Skeletal muscle tissue (tissue), 4 donors: ENCODE data around the gene MBD5. TPM values are rescaled to one million over a fixed set of nuclear protein-coding genes. Genes with fewer than 3 reads are reported as not detected.

Source experiments
- H3K27ac ChIP-seq: one replicate; pipeline ENCODE4 v1.7.0; 2013; ENCODE audit warnings: mild to moderate bottlenecking, low read depth, low read length, inconsistent platforms
- H3K27me3 ChIP-seq, 3 donors: one replicate each; pipeline ENCODE4 v1.7.0; 2013; ENCODE audit warnings: low read length in 3 of 3; ENCODE audit not compliant: control insufficient read depth in 3 of 3, insufficient read depth in 3 of 3
- H3K36me3 ChIP-seq, 3 donors: one replicate each; pipeline ENCODE4 v1.7.0; 2013; ENCODE audit warnings: low read length in 3 of 3; ENCODE audit not compliant: control insufficient read depth in 3 of 3, insufficient read depth in 3 of 3
- H3K4me1 ChIP-seq, 3 donors: one replicate each; pipeline ENCODE4 v1.7.0; 2013; ENCODE audit warnings: low read length in 3 of 3, mild to moderate bottlenecking in 3 of 3; ENCODE audit not compliant: control insufficient read depth in 3 of 3, insufficient read depth in 3 of 3
- H3K4me3 ChIP-seq, 3 donors: one replicate each; pipeline ENCODE4 v1.7.0; 2013; ENCODE audit warnings: low read length in 3 of 3
- H3K9ac ChIP-seq, 3 donors: one replicate each; pipeline ENCODE4 v1.7.0; 2013; ENCODE audit warnings: low read length in 3 of 3, mild to moderate bottlenecking in 3 of 3, moderate library complexity in 2 of 3, low read depth in 1 of 3
- H3K9me3 ChIP-seq, 3 donors: one replicate each; pipeline ENCODE4 v1.7.0; 2013; ENCODE audit warnings: low read length in 3 of 3; ENCODE audit not compliant: control insufficient read depth in 3 of 3
- total RNA-seq: library from RNA; depleted of rRNA; stranded (reverse); fragments of >200 nt; gene quantifications from one replicate; pipeline ENCODE4 v1.2.3, GENCODE V29; 2014
- donor health status: Osteomylitis.

The MBD5 gene
- total RNA-seq, 1 donor from 2014 or later = 30.8 TPM

GRCh38 chr2:148451046-148451445, 430.2 kb downstream of the MBD5 start:
- Histone ChIP-seq H3K9me3 (no peaks in the 10 kb centered on the region), H3K4me3 (no peak overlapping the region), H3K27ac (no peak overlapping the region), H3K4me1 (no peaks in the 10 kb centered on the region), H3K27me3 (no peaks in the 10 kb centered on the region), H3K36me3 (no peaks in the 10 kb centered on the region), H3K9ac (no peak overlapping the region)

DNA sequence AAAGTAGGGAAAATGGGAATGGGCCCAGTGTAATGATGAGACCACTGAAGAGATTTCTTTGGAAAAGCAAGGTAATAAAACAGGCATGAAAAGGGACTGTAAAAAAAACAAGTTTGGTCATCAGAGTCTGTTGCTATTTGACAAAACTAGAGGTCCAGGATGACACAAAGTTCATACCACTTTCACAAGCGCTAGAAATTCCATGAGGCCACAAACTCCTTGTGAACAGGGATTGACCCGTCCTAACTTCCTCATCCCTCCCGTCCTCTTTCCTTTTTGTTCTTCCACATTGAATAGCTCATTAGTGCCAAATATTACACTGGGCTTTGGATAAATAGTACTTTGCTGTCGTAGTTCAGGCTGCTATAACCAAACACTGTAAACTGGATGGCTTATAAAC, 434.9 kb downstream of the MBD5 start:
- H3K9ac ChIP-seq = no peak overlapping the region
- no peaks in the 10 kb centered on the region for H3K36me3 ChIP-seq
- no peaks in the 10 kb centered on the region for H3K9me3 ChIP-seq
- H3K27me3 ChIP-seq = no peaks in the 10 kb centered on the region
- no peak overlapping the region for H3K4me3 ChIP-seq
- no peak overlapping the region for H3K27ac ChIP-seq
- H3K4me1 ChIP-seq = peaks cover 0 to 2% (median 0%) of the 10 kb centered on the region in 3 donors

DNA sequence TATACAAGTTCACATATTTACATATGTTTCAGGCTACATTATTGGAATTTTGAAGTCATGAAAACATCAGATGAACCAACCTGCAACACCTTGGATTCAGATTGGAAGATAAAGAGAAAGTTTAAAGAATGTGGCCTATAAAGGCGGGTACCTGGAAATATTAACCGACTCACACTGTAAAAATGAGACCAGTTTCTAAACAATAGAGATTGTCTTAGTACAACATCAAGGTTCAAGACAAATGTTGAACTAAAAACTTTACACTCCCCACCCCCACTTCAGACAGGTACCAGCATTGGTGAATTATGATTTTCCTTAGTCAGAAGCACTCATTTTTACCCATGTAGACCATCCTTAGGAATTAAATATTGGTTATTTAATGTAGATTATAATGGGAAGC, 437.3 kb downstream of the MBD5 start:
- peaks cover 0 to 2% (median 0%) of the 10 kb centered on the region in 3 donors for H3K4me1 ChIP-seq
- no peaks in the 10 kb centered on the region for H3K9me3 ChIP-seq
- H3K9ac ChIP-seq = no peak overlapping the region
- no peaks in the 10 kb centered on the region for H3K27me3 ChIP-seq
- H3K27ac ChIP-seq = no peak overlapping the region
- H3K4me3 ChIP-seq = no peak overlapping the region
- H3K36me3 ChIP-seq = no peaks in the 10 kb centered on the region

DNA sequence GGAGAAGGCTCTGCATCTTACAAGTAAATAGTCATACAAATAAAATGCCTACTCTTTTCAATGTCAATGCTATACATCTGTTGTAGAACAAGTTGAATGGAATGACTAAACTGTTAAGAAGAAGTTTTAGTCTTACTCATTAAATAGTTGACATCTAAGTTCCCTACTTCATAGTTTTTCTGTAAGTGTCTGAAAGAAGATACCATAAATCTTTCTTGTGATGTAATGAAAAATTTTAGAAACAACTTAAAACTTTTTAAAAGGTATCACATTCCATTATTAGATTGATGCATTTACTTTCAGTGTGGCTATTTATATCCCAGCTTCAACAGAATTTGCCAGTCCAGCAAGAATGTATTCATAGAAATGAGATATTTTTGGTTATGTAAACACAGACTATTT, 438.5 kb downstream of the MBD5 start:
- no peak overlapping the region for H3K27ac ChIP-seq

DNA sequence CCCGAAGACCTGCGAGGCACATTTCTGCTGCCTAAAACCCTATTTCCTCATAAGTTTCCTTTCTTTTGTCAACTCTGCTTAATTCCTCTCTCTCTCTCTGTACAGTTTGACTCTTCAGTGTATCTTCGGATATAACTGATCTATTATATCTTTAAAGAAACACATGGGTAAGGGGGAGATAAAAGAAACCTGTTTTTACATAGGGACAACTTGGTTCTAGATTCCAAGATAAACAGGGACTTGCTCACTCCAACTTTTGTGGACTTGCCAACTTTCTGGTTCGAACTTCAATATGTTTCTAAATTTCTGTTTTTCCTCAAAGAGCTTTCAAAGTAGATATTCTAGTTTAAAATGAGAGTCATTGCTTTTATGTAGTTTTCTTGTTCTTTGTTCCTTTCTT, 441.0 kb downstream of the MBD5 start:
- Histone ChIP-seq H3K27me3 (no peaks in the 10 kb centered on the region), H3K9ac (no peak overlapping the region)

More for the DNA sequence above, 438.5 kb downstream of the MBD5 start:
- no peak overlapping the region for H3K9ac ChIP-seq
- H3K4me1 ChIP-seq = peaks cover 0 to 2% (median 0%) of the 10 kb centered on the region in 3 donors
- H3K36me3 ChIP-seq = peaks cover 2 to 3% (median 3%) of the 10 kb centered on the region in 3 donors
- no peaks in the 10 kb centered on the region for H3K27me3 ChIP-seq
- no peaks in the 10 kb centered on the region for H3K9me3 ChIP-seq
- no peak overlapping the region for H3K4me3 ChIP-seq

GRCh38 chr2:148475626-148476025, 454.7 kb downstream of the MBD5 start:
- Histone ChIP-seq H3K27ac (no peak overlapping the region), H3K4me3 (no peak overlapping the region), H3K9ac (no peak overlapping the region), H3K9me3 (no peaks in the 10 kb centered on the region), H3K4me1 (no peaks in the 10 kb centered on the region), H3K36me3 (no peaks in the 10 kb centered on the region), H3K27me3 (no peaks in the 10 kb centered on the region)

More for the DNA sequence above, 441.0 kb downstream of the MBD5 start:
- no peaks in the 10 kb centered on the region for H3K9me3 ChIP-seq
- H3K36me3 ChIP-seq = peaks cover 3% of the 10 kb centered on the region in 3 donors
- no peak overlapping the region for H3K4me3 ChIP-seq
- H3K4me1 ChIP-seq = peaks cover 0 to 2% (median 0%) of the 10 kb centered on the region in 3 donors
- no peak overlapping the region for H3K27ac ChIP-seq

- no peaks in the 10 kb centered on the region for H3K36me3 ChIP-seq
- H3K4me3 ChIP-seq = no peak overlapping the region
- H3K4me1 ChIP-seq = no peaks in the 10 kb centered on the region
- H3K27ac ChIP-seq = no peak overlapping the region
- H3K9me3 ChIP-seq = no peaks in the 10 kb centered on the region
- no peak overlapping the region for H3K9ac ChIP-seq
- H3K27me3 ChIP-seq = no peaks in the 10 kb centered on the region
Observed at GRCh38 chr2:148479398-148479797, 458.5 kb downstream of the MBD5 start.

GRCh38 chr2:148483665-148484064, 462.8 kb downstream of the MBD5 start:
- Histone ChIP-seq H3K27ac (no peak overlapping the region), H3K27me3 (no peaks in the 10 kb centered on the region), H3K36me3 (no peaks in the 10 kb centered on the region), H3K9me3 (no peaks in the 10 kb centered on the region), H3K4me3 (no peak overlapping the region), H3K9ac (no peak overlapping the region), H3K4me1 (no peaks in the 10 kb centered on the region)

DNA sequence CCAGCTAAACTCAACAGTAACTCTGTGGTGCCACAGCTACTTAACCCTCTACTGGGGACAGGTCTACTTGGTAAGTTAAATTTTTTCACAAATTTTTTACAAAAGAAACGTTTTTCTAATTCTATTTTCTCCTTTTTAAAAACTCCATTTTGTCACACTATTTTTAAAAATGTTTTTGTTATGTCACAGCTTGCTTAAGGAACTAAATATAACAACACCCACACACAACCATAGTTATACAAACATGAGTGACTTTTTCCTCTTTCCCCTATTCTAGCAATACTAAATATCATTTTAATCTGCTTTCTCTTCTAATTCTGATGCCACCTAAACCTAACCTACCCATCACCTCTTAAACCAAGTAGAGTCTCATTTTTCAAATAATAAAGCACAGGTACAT, 463.2 kb downstream of the MBD5 start:
- Histone ChIP-seq H3K4me3 (no peak overlapping the region), H3K36me3 (no peaks in the 10 kb centered on the region), H3K27ac (no peak overlapping the region), H3K4me1 (no peaks in the 10 kb centered on the region), H3K27me3 (no peaks in the 10 kb centered on the region), H3K9ac (no peak overlapping the region), H3K9me3 (no peaks in the 10 kb centered on the region)

GRCh38 chr2:148486655-148487054, 465.8 kb downstream of the MBD5 start:
- no peak overlapping the region for H3K9ac ChIP-seq
- no peak overlapping the region for H3K4me3 ChIP-seq
- H3K4me1 ChIP-seq = no peaks in the 10 kb centered on the region
- H3K27me3 ChIP-seq = no peaks in the 10 kb centered on the region
- H3K27ac ChIP-seq = no peak overlapping the region
- H3K9me3 ChIP-seq = no peaks in the 10 kb centered on the region
- peaks cover 6 to 7% (median 6%) of the 10 kb centered on the region in 3 donors for H3K36me3 ChIP-seq

GRCh38 chr2:148487439-148487838, 466.5 kb downstream of the MBD5 start:
- Histone ChIP-seq H3K4me3 (no peak overlapping the region), H3K27me3 (no peaks in the 10 kb centered on the region), H3K27ac (no peak overlapping the region), H3K9ac (no peak overlapping the region), H3K36me3 (peaks cover 6 to 7% (median 6%) of the 10 kb centered on the region in 3 donors), H3K9me3 (no peaks in the 10 kb centered on the region), H3K4me1 (no peaks in the 10 kb centered on the region)
